ENCODE measurements around the gene STAT3. TPM values are rescaled to one million over a fixed set of nuclear protein-coding genes. Genes with fewer than 3 reads are reported as not detected.
A peak's percentile ranks its signal among the peaks of the same experiment; 100 is the strongest.

The STAT3 gene
- total RNA-seq, 2 donors from 2014 or later: 217 to 360 TPM

- H3K9me3 ChIP-seq: no peaks in the 10 kb centered on the region
- no peak for DNase-seq (ENCODE audit: low spot score)
- H3K4me3 ChIP-seq: peak overlapping the region; percentile 91
- TF ChIP-seq, protein P1, sequence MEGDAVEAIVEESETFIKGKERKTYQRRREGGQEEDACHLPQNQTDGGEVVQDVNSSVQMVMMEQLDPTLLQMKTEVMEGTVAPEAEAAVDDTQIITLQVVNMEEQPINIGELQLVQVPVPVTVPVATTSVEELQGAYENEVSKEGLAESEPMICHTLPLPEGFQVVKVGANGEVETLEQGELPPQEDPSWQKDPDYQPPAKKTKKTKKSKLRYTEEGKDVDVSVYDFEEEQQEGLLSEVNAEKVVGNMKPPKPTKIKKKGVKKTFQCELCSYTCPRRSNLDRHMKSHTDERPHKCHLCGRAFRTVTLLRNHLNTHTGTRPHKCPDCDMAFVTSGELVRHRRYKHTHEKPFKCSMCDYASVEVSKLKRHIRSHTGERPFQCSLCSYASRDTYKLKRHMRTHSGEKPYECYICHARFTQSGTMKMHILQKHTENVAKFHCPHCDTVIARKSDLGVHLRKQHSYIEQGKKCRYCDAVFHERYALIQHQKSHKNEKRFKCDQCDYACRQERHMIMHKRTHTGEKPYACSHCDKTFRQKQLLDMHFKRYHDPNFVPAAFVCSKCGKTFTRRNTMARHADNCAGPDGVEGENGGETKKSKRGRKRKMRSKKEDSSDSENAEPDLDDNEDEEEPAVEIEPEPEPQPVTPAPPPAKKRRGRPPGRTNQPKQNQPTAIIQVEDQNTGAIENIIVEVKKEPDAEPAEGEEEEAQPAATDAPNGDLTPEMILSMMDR (IDR thresholded peaks at IDR 0.05): no peak
- H3K27me3 ChIP-seq (replicated peaks; ENCODE audit: insufficient read depth): no peaks in the 10 kb centered on the region
- ATAC-seq (ENCODE audit: insufficient number of reproducible peaks, low FRiP score, low read depth): no peak
- peak overlapping the region; percentile 90 to 92 for H3K27ac ChIP-seq
- peaks cover 8 to 34% of the 10 kb centered on the region in 2 donors for H3K4me1 ChIP-seq (ENCODE audit: control insufficient read depth in 1 of 2, low read depth in 2 of 2)
- H3K36me3 ChIP-seq: peaks cover 3% of the 10 kb centered on the region
These were observed 99.2 kb downstream of the STAT3 start for GRCh38 chr17:42288803-42289610.

DNA sequence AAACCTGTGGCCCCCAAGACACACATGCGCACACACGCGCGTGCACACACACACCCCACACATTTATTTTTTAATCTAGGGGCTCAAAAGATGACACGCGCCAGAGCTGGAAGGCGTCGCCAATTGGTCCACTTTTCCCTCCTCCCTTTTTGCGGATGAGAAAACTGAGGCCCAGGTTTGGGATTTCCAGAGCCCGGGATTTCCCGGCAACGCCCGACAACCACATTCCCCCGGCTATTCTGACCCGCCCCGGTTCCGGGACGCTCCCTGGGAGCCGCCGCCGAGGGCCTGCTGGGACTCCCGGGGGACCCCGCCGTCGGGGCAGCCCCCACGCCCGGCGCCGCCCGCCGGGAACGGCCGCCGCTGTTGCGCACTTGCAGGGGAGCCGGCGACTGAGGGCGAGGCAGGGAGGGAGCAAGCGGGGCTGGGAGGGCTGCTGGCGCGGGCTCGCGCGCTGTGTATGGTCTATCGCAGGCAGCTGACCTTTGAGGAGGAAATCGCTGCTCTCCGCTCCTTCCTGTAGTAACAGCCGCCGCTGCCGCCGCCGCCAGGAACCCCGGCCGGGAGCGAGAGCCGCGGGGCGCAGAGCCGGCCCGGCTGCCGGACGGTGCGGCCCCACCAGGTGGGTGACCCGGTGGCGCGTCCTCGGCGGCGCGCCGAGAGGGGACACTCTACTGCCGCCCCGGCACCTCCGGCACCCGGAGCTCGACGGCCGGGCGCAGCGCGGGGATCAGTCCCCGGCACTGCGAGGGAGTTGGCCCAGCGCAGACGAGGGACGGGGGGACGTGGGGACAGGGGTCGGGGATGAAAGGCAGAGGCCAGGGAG is 100.1 kb downstream of the STAT3 start, which contains the start of gene STAT5A:
TSS of gene STAT5A (plus strand) at position 522 of the 826 bp plus-strand sequence. CDS start 914 bp downstream, outside the sequence.
- Histone ChIP-seq H3K27me3 (replicated peaks; ENCODE audit: insufficient read depth) (no peaks in the 10 kb centered on the region), H3K27ac (peak within 1 kb of the TSS; percentile 90 to 92), H3K4me1 (ENCODE audit: control insufficient read depth in 1 of 2, low read depth in 2 of 2) (peaks cover 8 to 34% of the 10 kb centered on the region in 2 donors), H3K4me3 (peak within 1 kb of the TSS; percentile 91), H3K9me3 (no peaks in the 10 kb centered on the region), H3K36me3 (peaks cover 3% of the 10 kb centered on the region)
- DNase-seq (ENCODE audit: low spot score) (peak; percentile 61), ATAC-seq (ENCODE audit: insufficient number of reproducible peaks, low FRiP score, low read depth) (peak; percentile 81)
- TF ChIP-seq, protein P1 (IDR thresholded peaks at IDR 0.05): no peak

DNA sequence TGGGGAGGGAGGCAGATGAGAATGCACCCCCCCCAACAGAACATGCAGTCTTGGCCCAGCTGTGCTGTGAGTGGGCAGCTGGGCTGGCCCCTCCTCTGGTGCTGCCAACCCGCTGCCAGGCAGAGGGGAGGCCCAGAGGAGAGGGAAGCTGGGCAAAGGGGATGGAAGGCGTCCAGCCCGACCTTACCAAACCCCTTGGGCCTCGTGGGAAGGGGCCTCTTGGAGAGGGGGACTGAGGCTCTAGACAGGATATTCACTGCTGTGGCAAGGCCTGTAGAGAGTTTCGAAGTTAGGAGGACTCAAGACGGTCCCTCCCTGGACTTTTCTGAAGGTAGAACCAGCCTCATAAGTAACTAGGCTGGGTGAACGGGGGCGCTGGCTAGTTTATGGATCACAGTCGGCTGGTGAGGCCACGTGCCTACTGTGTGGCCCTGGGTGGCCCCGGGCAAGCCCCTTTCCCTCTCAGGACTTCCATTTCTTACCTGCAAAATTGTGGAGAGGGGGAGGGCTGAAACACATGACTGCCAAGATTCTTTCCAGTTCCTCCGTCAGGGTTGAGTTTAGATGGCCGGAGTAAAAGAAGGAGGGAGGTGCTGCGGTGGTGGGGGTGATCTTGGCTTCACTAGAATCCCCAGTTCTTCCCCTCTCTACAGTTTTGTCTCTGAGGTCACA is 100.8 kb downstream of the STAT3 start:
- TF ChIP-seq, protein P1 (IDR thresholded peaks at IDR 0.05): no peak
- peaks cover 8 to 34% of the 10 kb centered on the region in 2 donors for H3K4me1 ChIP-seq (ENCODE audit: control insufficient read depth in 1 of 2, low read depth in 2 of 2)

GRCh38 chr17:42286411-42287221 is 101.6 kb downstream of the STAT3 start:
- H3K36me3 ChIP-seq: no peaks in the 10 kb centered on the region
- H3K4me1 ChIP-seq (ENCODE audit: control insufficient read depth in 1 of 2, low read depth in 2 of 2): peaks cover 8 to 34% of the 10 kb centered on the region in 2 donors
- no peaks in the 10 kb centered on the region for H3K27me3 ChIP-seq (replicated peaks; ENCODE audit: insufficient read depth)
- no peak for ATAC-seq (ENCODE audit: insufficient number of reproducible peaks, low FRiP score, low read depth)
- TF ChIP-seq, protein P1 (IDR thresholded peaks at IDR 0.05): no peak
- peak overlapping the region; percentile 91 for H3K4me3 ChIP-seq
- DNase-seq (ENCODE audit: low spot score): no peak
- peak overlapping the region; percentile 90 to 92 for H3K27ac ChIP-seq
- no peaks in the 10 kb centered on the region for H3K9me3 ChIP-seq

More for the DNA sequence above, 100.8 kb downstream of the STAT3 start:
- H3K36me3 ChIP-seq: no peaks in the 10 kb centered on the region
- H3K9me3 ChIP-seq: no peaks in the 10 kb centered on the region
- H3K27ac ChIP-seq: peak overlapping the region; percentile 90 to 92
- ATAC-seq (ENCODE audit: insufficient number of reproducible peaks, low FRiP score, low read depth) (peak; percentile 39), DNase-seq (ENCODE audit: low spot score) (no peak)
- no peaks in the 10 kb centered on the region for H3K27me3 ChIP-seq (replicated peaks; ENCODE audit: insufficient read depth)
- peak overlapping the region; percentile 91 for H3K4me3 ChIP-seq
